HepG2 (cell line): Measurements from ENCODE around the gene TARP.

Source experiments
- PHF21A ChIP-seq: sonication (generic); formaldehyde crosslinking; IDR thresholded peaks from 2 replicates; pipeline ENCODE4 v1.5.0; 2020; ENCODE audit warnings: mild to moderate bottlenecking, missing genetic modification reagents
- ZBTB42 ChIP-seq: sonication (generic); formaldehyde crosslinking; IDR thresholded peaks from 2 replicates; pipeline ENCODE4 v1.5.0; 2020; ENCODE audit warnings: mild to moderate bottlenecking, missing genetic modification reagents
- ZNF138 ChIP-seq: sonication (generic); formaldehyde crosslinking; IDR thresholded peaks from 2 replicates; pipeline ENCODE4 v1.5.0; 2020; ENCODE audit warnings: mild to moderate bottlenecking, low read depth, missing genetic modification reagents
- ZNF3 ChIP-seq: IDR thresholded peaks from 2 replicates; pipeline ENCODE4 v1.7.0; 2017; ENCODE audit warnings: inconsistent platforms
- TF ChIP-seq, protein P1 (sequence below): sonication (generic); formaldehyde crosslinking; IDR thresholded peaks from 2 replicates; pipeline ENCODE4 v1.4.0; 2020; ENCODE audit warnings: mild to moderate bottlenecking, missing genetic modification reagents
- TF ChIP-seq, protein P2 (sequence below): sonication (generic); formaldehyde crosslinking; IDR thresholded peaks from 2 replicates; pipeline ENCODE4 v1.9.0; 2021; ENCODE audit warnings: missing genetic modification reagents, borderline replicate concordance

TARP gene

DNA sequence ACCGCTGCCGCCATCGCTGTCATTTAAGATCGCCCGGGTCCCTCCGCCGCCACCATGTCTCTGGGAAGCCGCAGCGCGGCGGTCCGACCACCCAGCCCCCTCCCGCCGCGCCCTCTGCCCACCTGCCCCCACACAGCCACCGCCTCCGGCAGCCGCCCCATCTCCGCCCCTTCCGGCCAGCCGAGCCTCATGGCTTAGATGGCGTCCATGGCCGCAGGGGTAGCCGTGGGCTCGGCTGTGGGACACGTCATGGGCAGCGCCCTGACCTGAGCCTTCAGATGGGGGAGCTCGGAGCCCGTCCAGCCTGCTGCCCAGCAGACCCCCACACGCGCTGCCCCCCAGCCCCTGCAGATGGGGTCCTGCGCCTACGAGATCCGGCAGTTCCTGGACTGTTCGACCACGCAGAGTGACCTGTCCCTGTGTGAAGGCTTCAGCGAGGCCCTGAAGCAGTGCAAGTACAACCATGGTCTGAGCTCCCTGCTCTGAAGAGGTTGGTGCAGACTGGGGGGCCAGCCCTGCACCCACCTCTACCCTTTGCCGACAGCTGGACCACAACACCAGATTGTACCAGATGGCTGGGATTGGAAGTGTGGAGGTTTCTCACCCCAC is 38.0 kb upstream of the TARP start (continued):
- TF ChIP-seq, protein P1, sequence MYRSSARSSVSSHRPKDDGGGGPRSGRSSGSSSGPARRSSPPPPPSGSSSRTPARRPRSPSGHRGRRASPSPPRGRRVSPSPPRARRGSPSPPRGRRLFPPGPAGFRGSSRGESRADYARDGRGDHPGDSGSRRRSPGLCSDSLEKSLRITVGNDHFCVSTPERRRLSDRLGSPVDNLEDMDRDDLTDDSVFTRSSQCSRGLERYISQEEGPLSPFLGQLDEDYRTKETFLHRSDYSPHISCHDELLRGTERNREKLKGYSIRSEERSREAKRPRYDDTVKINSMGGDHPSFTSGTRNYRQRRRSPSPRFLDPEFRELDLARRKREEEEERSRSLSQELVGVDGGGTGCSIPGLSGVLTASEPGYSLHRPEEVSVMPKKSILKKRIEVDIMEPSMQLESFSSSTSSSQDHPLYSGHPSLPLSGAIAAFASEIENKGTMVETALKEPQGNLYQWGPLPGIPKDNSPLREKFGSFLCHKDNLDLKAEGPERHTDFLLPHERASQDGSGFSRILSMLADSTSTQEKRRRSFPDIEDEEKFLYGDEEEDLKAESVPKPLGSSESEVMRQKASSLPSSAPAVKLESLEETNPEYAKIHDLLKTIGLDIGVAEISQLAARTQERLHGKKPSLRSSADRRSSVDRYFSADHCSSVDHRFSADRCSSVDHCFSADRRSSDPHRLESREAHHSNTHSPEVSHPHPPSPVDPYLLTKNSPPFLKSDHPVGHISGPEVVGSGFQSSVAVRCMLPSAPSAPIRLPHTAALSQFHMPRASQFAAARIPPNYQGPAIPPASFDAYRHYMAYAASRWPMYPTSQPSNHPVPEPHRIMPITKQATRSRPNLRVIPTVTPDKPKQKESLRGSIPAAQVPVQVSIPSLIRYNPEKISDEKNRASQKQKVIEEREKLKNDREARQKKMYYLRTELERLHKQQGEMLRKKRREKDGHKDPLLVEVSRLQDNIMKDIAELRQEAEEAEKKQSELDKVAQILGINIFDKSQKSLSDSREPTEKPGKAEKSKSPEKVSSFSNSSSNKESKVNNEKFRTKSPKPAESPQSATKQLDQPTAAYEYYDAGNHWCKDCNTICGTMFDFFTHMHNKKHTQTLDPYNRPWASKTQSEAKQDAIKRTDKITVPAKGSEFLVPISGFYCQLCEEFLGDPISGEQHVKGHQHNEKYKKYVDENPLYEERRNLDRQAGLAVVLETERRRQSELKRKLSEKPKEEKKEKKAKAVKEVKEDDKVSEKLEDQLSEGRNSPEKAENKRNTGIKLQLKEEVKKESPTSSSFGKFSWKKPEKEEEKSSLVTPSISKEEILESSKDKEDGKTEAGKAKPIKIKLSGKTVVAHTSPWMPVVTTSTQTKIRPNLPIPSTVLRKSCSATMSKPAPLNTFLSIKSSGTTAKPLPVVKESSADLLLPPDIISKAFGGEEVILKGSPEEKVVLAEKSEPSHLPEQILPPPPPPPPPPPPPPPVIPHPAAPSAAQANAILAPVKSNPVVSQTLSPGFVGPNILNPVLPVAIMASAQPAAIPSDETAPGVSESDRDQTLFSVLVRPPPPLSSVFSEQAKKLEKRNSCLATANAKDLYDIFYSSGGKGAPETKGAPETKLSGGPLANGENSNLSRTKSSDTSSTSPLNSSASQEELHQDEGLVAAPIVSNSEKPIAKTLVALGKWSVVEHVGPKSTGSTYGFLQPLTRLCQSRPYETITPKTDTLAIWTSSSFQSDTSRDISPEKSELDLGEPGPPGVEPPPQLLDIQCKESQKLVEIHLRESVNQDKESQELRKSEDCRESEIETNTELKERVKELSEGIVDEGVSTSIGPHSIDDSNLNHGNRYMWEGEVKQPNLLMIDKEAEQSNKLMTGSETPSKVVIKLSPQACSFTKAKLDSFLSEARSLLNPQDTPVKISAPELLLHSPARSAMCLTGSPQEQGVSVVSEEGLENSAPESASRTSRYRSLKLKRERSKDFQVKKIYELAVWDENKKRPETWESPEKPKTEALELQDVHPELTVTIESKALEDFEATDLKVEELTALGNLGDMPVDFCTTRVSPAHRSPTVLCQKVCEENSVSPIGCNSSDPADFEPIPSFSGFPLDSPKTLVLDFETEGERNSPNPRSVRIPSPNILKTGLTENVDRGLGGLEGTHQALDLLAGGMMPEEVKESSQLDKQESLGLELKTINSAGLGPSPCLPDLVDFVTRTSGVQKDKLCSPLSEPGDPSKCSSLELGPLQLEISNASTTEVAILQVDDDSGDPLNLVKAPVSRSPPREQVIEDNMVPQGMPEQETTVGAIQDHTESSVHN (CRISPR knock-in tag) = no peak
- TF ChIP-seq, protein P2, sequence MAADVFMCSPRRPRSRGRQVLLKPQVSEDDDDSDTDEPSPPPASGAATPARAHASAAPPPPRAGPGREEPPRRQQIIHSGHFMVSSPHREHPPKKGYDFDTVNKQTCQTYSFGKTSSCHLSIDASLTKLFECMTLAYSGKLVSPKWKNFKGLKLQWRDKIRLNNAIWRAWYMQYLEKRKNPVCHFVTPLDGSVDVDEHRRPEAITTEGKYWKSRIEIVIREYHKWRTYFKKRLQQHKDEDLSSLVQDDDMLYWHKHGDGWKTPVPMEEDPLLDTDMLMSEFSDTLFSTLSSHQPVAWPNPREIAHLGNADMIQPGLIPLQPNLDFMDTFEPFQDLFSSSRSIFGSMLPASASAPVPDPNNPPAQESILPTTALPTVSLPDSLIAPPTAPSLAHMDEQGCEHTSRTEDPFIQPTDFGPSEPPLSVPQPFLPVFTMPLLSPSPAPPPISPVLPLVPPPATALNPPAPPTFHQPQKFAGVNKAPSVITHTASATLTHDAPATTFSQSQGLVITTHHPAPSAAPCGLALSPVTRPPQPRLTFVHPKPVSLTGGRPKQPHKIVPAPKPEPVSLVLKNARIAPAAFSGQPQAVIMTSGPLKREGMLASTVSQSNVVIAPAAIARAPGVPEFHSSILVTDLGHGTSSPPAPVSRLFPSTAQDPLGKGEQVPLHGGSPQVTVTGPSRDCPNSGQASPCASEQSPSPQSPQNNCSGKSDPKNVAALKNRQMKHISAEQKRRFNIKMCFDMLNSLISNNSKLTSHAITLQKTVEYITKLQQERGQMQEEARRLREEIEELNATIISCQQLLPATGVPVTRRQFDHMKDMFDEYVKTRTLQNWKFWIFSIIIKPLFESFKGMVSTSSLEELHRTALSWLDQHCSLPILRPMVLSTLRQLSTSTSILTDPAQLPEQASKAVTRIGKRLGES (CRISPR knock-in tag) = no peak
- no peak for TF ChIP-seq ZNF3 (CRISPR knock-in tag)
- no peak for TF ChIP-seq ZBTB42 (CRISPR knock-in tag)
- TF ChIP-seq PHF21A = no peak
- TF ChIP-seq ZNF138 (CRISPR knock-in tag) = no peak
